IMR-90 (cell line): Measurements from ENCODE around the gene RNU6-1. TPM values are rescaled to one million over a fixed set of nuclear protein-coding genes. Genes with fewer than 3 reads are reported as not detected.

Experiments
- ATAC-seq: fragments of 200-7000 bp; cut with Tn5 transposase; 2 replicates; pipeline ENCODE4 v1.9.1; 2020; ENCODE audit warnings: low read depth, mild to moderate bottlenecking, moderate library complexity
- BruUV-seq: library from RNA; stranded (reverse); fragments of 400-500 nt; replicated peaks from 2 replicates; lab custom pipeline; 2021; lab: Mats Ljungman, UMichigan
- CTCF ChIA-PET: fragments of 300-600 bp; formaldehyde crosslinking; extraction: SDS; loops from one replicate; lab custom pipeline; 2021; ENCODE audit warnings: antibody characterized with exemption; lab: Yijun Ruan, JAX
- POLR2A ChIA-PET: fragments of 300-600 bp; sonication (Branson Sonifier 250); formaldehyde crosslinking; loops from one replicate; lab custom pipeline; 2022; ENCODE audit warnings: antibody characterized with exemption; ENCODE audit not compliant: unreplicated experiment; lab: Charles Lee
- DNase-seq: peaks from one replicate; pipeline ENCODE4 v3.0.0; 2013
- H2AFZ ChIP-seq: replicated peaks from 2 replicates; pipeline ENCODE3; 2013; ENCODE audit warnings: low read length, mild to moderate bottlenecking; ENCODE audit not compliant: poor library complexity
- H2AK5ac ChIP-seq: 2 replicates; pipeline ENCODE4 v1.6.1; 2013; ENCODE audit warnings: low read depth, low read length, inconsistent platforms
- H2AK9ac ChIP-seq: replicated peaks from 2 replicates; pipeline ENCODE3; 2013; ENCODE audit warnings: mild to moderate bottlenecking, low read depth, low read length, moderate library complexity; ENCODE audit not compliant: poor library complexity
- H2BK120ac ChIP-seq: 2 replicates; pipeline ENCODE4 v1.6.1; 2013; ENCODE audit warnings: low read depth, low read length, inconsistent platforms
- H2BK15ac ChIP-seq: 3 replicates; pipeline ENCODE4 v1.6.1; 2013; ENCODE audit warnings: low read depth, low read length, inconsistent platforms
- H2BK20ac ChIP-seq: 2 replicates; pipeline ENCODE4 v1.6.1; 2013; ENCODE audit warnings: low read depth, mild to moderate bottlenecking, inconsistent platforms, low read length, moderate library complexity
- H2BK5ac ChIP-seq: 2 replicates; pipeline ENCODE4 v1.6.1; 2013; ENCODE audit warnings: mild to moderate bottlenecking, low read depth, low read length, inconsistent platforms; ENCODE audit not compliant: poor library complexity, severe bottlenecking
- H3K14ac ChIP-seq: replicated peaks from 2 replicates; pipeline ENCODE4 v1.6.1; 2013; ENCODE audit warnings: low read depth, low read length, inconsistent platforms
- H3K18ac ChIP-seq: 2 replicates; pipeline ENCODE4 v1.6.1; 2013; ENCODE audit warnings: low read depth, low read length, control low read depth
- H3K23ac ChIP-seq: 2 replicates; pipeline ENCODE4 v1.6.1; 2013; ENCODE audit warnings: low read depth, low read length, inconsistent platforms
- H3K27ac ChIP-seq: 2 replicates; pipeline ENCODE4 v1.5.1; 2013; ENCODE audit warnings: mild to moderate bottlenecking, control low read depth, low read length; ENCODE audit not compliant: insufficient read depth
- H3K27me3 ChIP-seq: 2 replicates; pipeline ENCODE4 v1.6.1; 2013; ENCODE audit warnings: low read length; ENCODE audit not compliant: control insufficient read depth, insufficient read depth
- H3K36me3 ChIP-seq: 2 replicates; pipeline ENCODE4 v1.6.1; 2013; ENCODE audit warnings: low read length, mixed read lengths; ENCODE audit not compliant: control insufficient read depth, insufficient read depth
- H3K4ac ChIP-seq: 2 replicates; pipeline ENCODE4 v1.6.1; 2013; ENCODE audit warnings: low read depth, low read length, inconsistent platforms
- H3K4me1 ChIP-seq: 2 replicates; pipeline ENCODE4 v1.6.1; 2013; ENCODE audit warnings: low read length, mixed read lengths; ENCODE audit not compliant: control insufficient read depth, insufficient read depth
- H3K4me2 ChIP-seq: 2 replicates; pipeline ENCODE4 v1.6.1; 2013; ENCODE audit warnings: low read depth, mild to moderate bottlenecking, control low read depth, low read length, moderate library complexity
- H3K4me3 ChIP-seq: 2 replicates; pipeline ENCODE4 v1.5.1; 2013; ENCODE audit warnings: low read depth, mild to moderate bottlenecking, control low read depth, low read length, moderate library complexity; ENCODE audit not compliant: insufficient read depth
- H3K56ac ChIP-seq: 2 replicates; pipeline ENCODE4 v1.6.1; 2013; ENCODE audit warnings: low read length, inconsistent platforms; ENCODE audit not compliant: insufficient read depth; ENCODE audit errors: extremely low read depth
- H3K79me1 ChIP-seq, 2 experiments: 2 replicates each; pipeline ENCODE4 v1.6.1; 2013; ENCODE audit warnings: low read length in 2 of 2, inconsistent platforms in 1 of 2, low read depth in 1 of 2
- H3K9ac ChIP-seq: 2 replicates; pipeline ENCODE4 v1.6.1; 2013; ENCODE audit warnings: low read depth, low read length, control low read depth
- H3K9me1 ChIP-seq: 2 replicates; pipeline ENCODE4 v1.6.1; 2013; ENCODE audit warnings: low read length, inconsistent platforms; ENCODE audit not compliant: insufficient read depth
- H3K9me3 ChIP-seq: 2 replicates; pipeline ENCODE4 v1.6.1; 2013; ENCODE audit warnings: low read length; ENCODE audit not compliant: control insufficient read depth, insufficient read depth
- H4K20me1 ChIP-seq: 2 replicates; pipeline ENCODE4 v1.6.1; 2013; ENCODE audit warnings: low read length, inconsistent platforms; ENCODE audit not compliant: insufficient read depth
- H4K5ac ChIP-seq: 2 replicates; pipeline ENCODE4 v1.6.1; 2013; ENCODE audit warnings: mild to moderate bottlenecking, low read depth, low read length, control low read depth
- H4K8ac ChIP-seq, 2 experiments: 2 replicates each; pipeline ENCODE4 v1.6.1; 2013; ENCODE audit warnings: low read depth in 2 of 2, low read length in 2 of 2, control low read depth in 1 of 2, inconsistent platforms in 1 of 2
- H4K91ac ChIP-seq: 2 replicates; pipeline ENCODE4 v1.6.1; 2013; ENCODE audit warnings: low read depth, low read length, inconsistent platforms; ENCODE audit not compliant: insufficient read depth
- BHLHE40 ChIP-seq: fragments of 150-350 bp; IDR thresholded peaks from 2 replicates; pipeline ENCODE4 v1.6.1; 2016; ENCODE audit warnings: mild to moderate bottlenecking, low read depth, low read length
- CEBPB ChIP-seq: IDR thresholded peaks from 2 replicates; pipeline ENCODE4 v1.6.1; 2012; ENCODE audit warnings: low read depth, low read length, improper control_type of control experiment
- MAFK ChIP-seq: IDR thresholded peaks from 2 replicates; pipeline ENCODE4 v1.6.1; 2012; ENCODE audit warnings: low read depth, low read length, improper control_type of control experiment
- MAZ ChIP-seq: IDR thresholded peaks from 2 replicates; pipeline ENCODE4 v1.6.1; 2012; ENCODE audit warnings: low read depth, mild to moderate bottlenecking, low read length, improper control_type of control experiment, moderate library complexity, borderline replicate concordance
- MXI1 ChIP-seq: IDR thresholded peaks from 2 replicates; pipeline ENCODE4 v1.6.1; 2012; ENCODE audit warnings: low read depth, mild to moderate bottlenecking, low read length, moderate library complexity, borderline replicate concordance
- WGBS, 2 experiments: methylation state at CpG; one replicate each; pipeline versions ENCODE4 v1.1.5 to v1.1.7; 2013; ENCODE audit warnings: missing lambda C conversion rate in 2 of 2; ENCODE audit not compliant: insufficient read length in 1 of 2; ENCODE audit errors: extremely low coverage in 2 of 2; 5-methylcytosine and 5-hydroxymethylcytosine counted together
- dilution Hi-C: fragments of 300-500 bp; cut with HindIII; formaldehyde crosslinking; loops from one replicate; pipeline ENCODE4 v1.14.3; 2018; ENCODE audit warnings: low sequenced_read_pairs; ENCODE audit not compliant: unreplicated experiment
- in situ Hi-C: fragments of 300-500 bp; cut with MboI; formaldehyde crosslinking; loops from 3 replicates; pipeline ENCODE4 v1.14.3; 2019; ENCODE audit warnings: low sequenced_read_pairs, inconsistent platforms, mixed read lengths
- intact Hi-C: fragments of 100-400 bp; cut with micrococcal nuclease; formaldehyde crosslinking; loops from 2 replicates; pipeline ENCODE4 v1.10.0; 2022
- polyA plus RNA-seq, 3 experiments: library from polyadenylated mRNA; depleted of rRNA; stranded (reverse); fragments of >200 nt; gene quantifications; 2 replicates each; pipeline ENCODE4 v1.2.3, GENCODE V29; 2012; ENCODE audit warnings: low replicate concordance in 1 of 3
- total RNA-seq: library from RNA; depleted of rRNA; stranded (reverse); fragments of >200 nt; gene quantifications from 2 replicates; pipeline ENCODE4 v1.2.3, GENCODE V29; 2012

Gene RNU6-1
- total and polyA plus RNA-seq, 2 of the 4 experiments (the other 2 are of a cell fraction), result not detected

DNA sequence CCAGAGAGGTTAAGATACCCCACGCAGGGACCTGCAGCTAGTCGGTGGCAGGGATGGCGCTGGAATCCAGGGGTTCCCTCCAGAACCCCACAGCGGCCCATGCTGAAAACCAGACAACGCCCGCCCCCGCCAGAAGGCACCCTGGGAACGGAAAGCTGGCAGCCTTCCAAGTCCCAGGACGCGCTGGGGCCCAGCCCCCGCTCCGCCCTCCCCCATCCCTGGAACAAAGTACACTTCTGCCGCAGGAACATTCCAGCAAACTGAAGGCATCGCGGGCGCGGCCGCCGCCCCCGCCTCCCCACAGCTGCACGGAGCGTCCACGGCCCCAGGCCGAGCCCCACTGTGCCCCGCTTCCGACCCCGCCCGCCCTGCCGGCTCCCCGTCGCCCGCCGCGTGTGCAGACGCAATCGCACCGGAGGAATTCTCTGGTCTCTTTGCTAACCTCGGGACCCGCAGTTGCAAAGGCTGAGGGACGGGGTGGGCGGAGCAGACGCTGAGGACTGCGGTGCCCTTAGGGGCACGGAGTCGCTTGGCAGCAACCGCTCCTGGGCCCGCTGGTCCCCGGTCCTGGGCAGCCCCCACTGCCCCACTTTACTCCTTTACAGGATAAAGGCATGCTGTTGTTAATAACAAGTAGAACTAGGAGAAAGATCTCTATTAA, 44.8 kb upstream of the RNU6-1 start:
- DNase-seq, result peak; percentile 54

More for the DNA sequence above, 44.8 kb upstream of the RNU6-1 start:
- dilution Hi-C loops (no loop called here), intact Hi-C loops (no loop called here), in situ Hi-C loops (no loop called here)
- Histone ChIP-seq H4K20me1 (no peaks in the 10 kb centered on the region), H3K27ac (peak overlapping the region; percentile 43), H3K18ac (peak overlapping the region; percentile 20; the same call in 1 of the 2 replicates), H3K4me2 (peak overlapping the region; percentile 71), H3K4me1 (0 out of 2 replicates have a peak, but pooled peaks cover 2% of the 10 kb centered on the region), H4K5ac (peak overlapping the region; percentile 66), H3K23ac (peak overlapping the region; percentile 28; the same call in 1 of the 2 replicates), H2AK5ac (no peak overlapping the region), H2BK5ac (no peak overlapping the region), H3K27me3 (peaks cover 13% of the 10 kb centered on the region), H3K56ac (peak overlapping the region; percentile 5; the same call in 1 of the 2 replicates), H3K4me3 (peak overlapping the region; percentile 45), H4K8ac (peak overlapping the region; percentile 65 to 68), H2BK20ac (no peak overlapping the region), H3K79me1 (no peaks in the 10 kb centered on the region), H3K4ac (peak overlapping the region; percentile 47; the same call in 1 of the 2 replicates), H3K9me3 (peaks cover 2% of the 10 kb centered on the region; the same call in 1 of the 2 replicates), H4K91ac (peak overlapping the region; percentile 35), H3K9me1 (no peaks in the 10 kb centered on the region), H2AK9ac (no peak overlapping the region), H2BK120ac (peak overlapping the region; percentile 32), H2BK15ac (peak overlapping the region; percentile 6; the same call in 1 of the 3 replicates), H3K9ac (peak overlapping the region; percentile 55), H2AFZ (peak overlapping the region; percentile 85), H3K14ac (peak overlapping the region; percentile 38; the same call in 1 of the 2 replicates), H3K36me3 (no peaks in the 10 kb centered on the region)
- 0% methylated on average over 2 of the region's 48 CpGs; no CpG with 5 or more reads in 1 of the 2 experiments for WGBS, 2 experiments
- ATAC-seq, result peak; percentile 90
- CTCF ChIA-PET, result no interaction called here
- TF ChIP-seq CEBPB, result peak; percentile 21; the same call in 1 of the 2 replicates
- TF ChIP-seq BHLHE40, result no peak
- TF ChIP-seq MAFK, result no peak
- TF ChIP-seq MAZ, result peak; percentile 22; the same call in 1 of the 2 replicates
- no peak for TF ChIP-seq MXI1
- POLR2A ChIA-PET, result no interaction called here
- no TSS peak for BruUV-seq
